Esophagus muscularis mucosa (tissue), 3 donors: ENCODE measurements around the gene COL6A1.

ENCODE experiments used
- CTCF ChIP-seq, 3 experiments: fragments of 200-600 bp in 2 of 3; fragments of 450-650 bp in 1 of 3; sonication (generic) in 2 of 3; IDR thresholded peaks; one replicate each; pipeline ENCODE4 v1.5.1; 2017 to 2019; ENCODE audit warnings: antibody characterized with exemption in 3 of 3, mild to moderate bottlenecking in 2 of 3, moderate library complexity in 1 of 3
- EP300 ChIP-seq: sonication (generic); formaldehyde crosslinking; IDR thresholded peaks from one replicate; pipeline ENCODE4 v1.6.1; 2017; ENCODE audit warnings: antibody characterized with exemption

- TF ChIP-seq CTCF (IDR thresholded peaks at IDR 0.05) (no peak), EP300 (no peak)
Measured at GRCh38 chr21:45934554-45934953, 47.0 kb upstream of the COL6A1 start.
